NCI-H526 (cell line): ENCODE data around the gene HCN2.
"Not testable (repeated sequence)": the region's sequence is repeated elsewhere in the genome, so short reads cannot be mapped to it uniquely, and the experiment has no call there.

ENCODE experiments used
- DNase-seq, 2 experiments: peaks; one replicate each; lab custom pipeline; 2025; lab: John Stamatoyannopoulos, UW

HCN2 gene

DNA sequence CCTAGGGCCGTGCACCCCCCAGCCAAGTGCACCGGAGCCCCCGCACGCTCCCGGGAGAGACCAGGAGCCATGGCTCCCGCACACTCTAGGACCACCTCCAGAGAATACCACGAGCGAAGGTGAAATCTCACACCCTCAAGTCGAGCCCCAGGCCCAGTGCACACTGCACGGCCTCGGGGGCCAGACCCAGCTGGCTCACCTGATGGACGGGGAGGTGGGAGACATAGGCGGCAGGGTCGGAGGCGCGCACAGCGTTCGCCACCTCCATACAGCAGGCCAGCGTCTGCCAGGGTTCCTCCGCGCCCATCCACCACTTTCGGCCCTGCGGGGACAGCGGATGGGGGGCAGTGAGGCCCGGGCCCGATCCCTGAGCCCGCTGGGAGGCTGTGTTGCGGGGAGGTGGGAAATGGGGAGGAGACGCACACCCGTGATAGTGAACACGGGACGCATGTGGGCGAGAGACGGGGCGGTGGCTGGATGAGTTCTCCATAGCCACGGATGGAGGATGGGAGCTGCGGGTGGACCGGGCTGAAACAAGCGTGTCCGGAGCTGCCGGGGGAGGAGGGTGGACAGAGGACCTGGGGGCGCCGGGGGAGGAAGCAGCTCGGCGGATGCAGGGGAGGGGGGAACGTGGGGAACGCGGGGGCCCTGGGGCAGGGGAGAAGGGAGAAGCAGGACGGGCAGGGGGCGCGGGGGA is 30.6 kb downstream of the HCN2 start:
- DNase-seq: no peak

DNA sequence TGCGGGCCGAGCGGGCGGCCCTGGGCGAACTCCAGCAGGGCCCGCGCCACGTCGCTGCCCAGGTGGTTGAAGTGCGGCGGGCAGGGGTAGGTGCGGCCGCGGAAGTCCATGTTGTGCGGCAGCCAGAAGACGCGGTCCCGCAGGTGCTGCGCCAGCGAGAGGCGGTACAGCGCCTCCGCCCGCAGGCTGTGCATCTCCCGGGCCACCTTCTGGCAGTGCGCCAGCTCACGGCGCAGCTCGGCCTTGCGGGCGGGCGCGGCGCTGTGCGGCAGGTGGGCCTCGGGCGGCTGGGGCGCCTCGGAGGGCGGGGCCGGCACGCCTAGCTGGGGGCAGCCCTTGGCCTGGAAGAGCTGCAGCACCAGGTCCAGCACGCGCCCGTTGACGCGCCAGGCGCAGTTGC is 31.5 kb downstream of the HCN2 start:
- DNase-seq: not testable (repeated sequence)

DNA sequence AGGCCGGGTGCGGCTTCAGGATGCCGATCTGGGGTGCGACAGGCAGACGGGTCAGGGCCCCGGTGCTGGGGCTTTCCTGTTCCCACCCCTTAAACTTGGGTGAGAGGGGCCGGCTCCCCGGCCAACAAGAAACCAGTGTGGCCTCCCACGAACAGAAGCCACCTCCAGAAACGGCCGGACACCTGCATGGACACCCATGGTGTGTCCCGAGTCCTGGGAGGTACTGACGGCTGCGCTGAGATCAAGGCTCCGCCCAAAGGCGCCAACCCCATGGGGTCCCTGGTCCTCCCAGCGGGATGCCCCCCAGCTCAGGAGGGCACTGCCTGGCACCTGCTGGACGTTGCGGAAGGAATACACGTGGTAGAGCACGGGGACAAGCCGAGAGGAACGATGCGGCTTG is 32.1 kb downstream of the HCN2 start:
- no peak for DNase-seq

DNA sequence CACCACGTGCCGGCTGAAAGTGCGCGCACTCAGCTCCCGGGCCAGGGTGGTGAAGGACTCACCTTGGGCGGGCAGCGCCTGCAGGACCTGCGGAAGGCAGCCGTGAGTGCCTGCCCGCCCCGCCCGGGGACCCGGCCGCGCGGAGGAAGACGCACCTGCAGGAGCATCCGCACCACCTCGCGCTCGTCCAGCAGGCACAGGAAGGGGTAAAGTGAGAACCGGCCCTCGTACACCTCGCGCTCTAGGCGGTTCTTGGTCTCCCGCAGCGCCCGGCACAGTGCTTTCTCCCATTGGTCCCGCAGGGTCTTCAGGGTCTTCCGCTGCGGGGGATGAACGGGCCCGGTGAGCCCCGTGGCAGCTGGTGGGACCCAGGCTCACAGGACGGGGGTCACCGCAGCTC is 33.0 kb downstream of the HCN2 start:
- DNase-seq: no peak

DNA sequence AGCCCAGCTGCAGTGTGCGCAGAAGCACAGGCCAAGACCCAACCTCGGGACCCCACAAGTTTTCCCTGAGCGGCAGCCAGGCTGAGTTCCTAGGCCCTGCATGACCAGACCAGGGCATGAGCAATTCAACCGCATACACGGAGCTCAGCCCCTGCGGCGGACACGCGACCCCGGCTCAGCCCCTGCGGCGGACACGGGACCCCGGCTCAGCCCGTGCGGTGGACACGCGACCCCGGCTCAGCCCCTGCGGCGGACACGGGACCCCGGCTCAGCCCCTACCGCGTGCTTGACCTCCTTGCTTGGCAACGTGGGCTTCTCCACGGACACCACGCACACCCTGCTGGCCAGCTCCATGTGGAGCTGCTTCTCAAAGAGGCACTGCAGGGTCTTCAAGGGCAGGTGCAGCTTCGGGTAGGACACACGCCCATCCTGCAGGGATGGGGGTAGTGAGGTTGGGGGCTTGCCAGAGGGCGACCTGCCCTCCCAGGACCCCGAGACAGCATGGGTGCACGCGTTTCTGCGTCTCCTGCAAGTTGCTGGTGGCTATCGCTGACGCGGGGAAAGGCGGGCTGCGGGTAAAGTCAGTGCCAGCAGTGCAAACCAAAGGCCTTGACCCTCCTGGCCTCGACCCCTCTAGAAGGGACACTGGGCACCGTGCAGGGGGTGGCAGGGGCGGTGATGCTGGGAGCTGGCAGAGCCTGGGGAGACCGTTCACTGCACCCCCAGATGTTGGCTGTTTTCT is 33.7 kb downstream of the HCN2 start:
- DNase-seq: no peak

DNA sequence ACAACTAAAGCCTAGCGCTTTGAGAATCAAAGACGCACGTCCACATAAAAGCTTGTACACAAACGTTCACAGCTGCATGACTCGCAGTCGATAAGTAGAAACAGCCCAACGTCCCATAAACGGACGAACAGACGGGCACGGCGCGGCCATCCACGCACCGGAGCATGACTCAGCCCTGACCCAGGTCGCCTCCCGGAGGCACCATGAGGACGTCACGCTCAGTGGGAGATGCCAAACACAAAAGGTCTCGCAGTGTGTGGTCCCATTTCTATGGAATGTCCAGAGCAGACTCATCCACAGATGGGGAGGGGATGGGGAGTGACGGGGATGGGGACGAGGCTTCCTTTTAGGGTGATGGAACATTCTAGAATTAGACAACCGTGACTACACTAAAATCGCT is 34.3 kb downstream of the HCN2 start:
- no peak for DNase-seq

DNA sequence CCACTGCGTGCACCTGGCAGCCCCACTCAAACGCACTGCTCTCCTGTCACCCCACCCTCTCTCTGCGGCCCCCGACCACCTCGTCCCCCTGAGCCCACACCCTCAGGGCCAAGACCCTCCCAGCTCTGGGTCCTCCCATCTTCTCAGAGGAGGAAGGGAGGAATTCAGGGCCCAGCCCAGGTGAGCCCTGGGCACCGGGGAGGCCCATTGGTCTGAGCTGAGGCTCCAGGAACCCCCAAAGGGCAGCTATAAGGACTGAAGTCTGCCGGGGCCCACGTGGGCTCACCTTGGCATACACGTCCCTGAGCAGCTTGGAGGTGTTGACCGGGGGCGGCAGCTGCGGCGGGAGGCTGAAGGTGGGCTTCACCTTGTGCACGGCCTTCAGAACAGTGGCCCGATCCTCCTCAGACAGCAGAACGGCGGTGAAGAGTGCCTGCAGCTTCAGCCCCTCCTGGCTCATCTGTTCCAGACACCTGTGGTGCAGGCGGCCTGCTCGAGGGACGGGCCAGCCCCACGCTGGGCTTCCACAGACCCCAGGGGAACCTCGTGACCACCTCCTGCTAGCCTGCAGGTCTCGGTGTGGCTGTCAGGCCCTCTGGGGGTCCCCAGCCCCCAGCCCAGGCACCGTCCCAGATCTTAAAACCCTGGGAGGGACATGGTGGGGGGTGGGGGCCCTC is 34.9 kb downstream of the HCN2 start:
- no peak for DNase-seq

DNA sequence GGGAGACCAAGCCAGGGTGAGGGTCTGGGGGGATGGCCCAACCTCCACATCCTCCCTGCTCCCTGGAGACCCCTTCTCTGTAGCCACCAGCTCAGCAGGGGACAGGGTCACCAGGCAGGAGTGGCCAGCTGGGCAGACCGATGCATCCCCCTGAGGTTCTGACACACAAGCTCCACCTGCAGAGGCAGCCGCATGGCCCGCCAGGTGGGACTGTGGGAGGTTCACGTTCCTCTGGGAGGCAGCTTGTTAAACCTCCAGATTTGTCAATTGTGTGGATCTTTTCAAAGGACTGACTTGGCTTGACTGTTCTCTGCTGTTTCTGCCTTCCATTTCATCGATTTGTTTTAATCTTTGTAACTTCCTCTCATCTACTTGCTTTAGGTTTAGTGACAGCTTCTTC is 35.6 kb downstream of the HCN2 start:
- DNase-seq: no peak

DNA sequence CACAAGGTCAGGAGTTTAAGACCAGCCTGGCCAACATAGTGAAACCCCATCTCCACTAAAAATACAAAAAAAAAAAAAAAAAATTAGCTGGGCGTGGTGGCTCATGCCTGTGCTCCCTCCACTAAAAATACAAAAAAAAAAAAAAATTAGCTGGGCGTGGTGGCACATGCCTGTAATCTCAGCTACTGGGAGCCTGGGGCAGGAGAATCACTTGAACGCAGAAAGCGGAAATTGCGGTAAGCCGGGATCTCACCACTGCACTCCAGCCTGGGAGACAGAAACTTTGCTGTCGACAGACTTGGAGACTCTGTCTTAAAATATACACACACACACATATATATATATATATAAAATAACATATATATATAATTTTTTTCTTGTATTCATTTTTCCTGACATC is 36.9 kb downstream of the HCN2 start:
- not testable (repeated sequence) for DNase-seq

DNA sequence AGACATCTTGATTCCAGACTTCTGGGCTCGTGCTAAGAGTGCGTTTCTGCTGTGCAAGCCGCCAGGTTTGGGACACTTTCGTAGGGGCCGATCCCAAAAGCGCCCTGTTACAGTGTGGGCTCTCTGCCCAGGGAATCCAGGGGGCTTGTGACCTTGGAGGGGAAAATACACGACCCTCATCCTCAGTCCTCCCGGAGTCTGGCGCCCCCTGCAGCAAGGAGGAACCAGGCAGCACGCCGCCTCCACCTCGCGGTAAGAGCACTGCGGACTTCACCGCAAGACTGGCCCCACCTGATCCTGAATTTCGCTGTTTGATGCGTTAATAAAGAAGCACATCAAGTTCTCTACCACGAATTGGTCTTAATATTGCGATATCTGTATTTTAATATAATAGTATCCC is 38.5 kb downstream of the HCN2 start:
- no peak for DNase-seq

DNA sequence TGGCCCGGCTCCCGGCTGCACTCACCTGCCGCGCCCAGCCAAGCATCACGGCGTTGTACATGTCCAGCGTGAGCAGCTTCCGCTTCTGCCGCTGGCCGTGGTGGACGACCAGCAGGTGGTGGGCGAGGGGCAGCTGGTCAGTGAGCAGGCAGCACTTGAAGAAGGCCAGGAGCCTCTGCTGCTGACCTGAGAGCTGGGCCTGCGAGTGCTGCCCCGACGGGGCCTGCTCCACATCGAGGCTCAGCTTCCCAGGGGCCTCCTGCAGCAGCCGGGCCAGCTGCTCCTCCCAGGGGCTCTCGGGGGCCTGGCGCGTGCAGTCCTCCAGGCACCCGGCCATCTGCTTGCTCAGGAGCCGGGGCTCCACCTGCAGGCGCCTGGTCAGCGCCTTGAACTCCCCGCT is 39.8 kb downstream of the HCN2 start:
- peak in 1 of 2 experiments; percentile 20 for DNase-seq

DNA sequence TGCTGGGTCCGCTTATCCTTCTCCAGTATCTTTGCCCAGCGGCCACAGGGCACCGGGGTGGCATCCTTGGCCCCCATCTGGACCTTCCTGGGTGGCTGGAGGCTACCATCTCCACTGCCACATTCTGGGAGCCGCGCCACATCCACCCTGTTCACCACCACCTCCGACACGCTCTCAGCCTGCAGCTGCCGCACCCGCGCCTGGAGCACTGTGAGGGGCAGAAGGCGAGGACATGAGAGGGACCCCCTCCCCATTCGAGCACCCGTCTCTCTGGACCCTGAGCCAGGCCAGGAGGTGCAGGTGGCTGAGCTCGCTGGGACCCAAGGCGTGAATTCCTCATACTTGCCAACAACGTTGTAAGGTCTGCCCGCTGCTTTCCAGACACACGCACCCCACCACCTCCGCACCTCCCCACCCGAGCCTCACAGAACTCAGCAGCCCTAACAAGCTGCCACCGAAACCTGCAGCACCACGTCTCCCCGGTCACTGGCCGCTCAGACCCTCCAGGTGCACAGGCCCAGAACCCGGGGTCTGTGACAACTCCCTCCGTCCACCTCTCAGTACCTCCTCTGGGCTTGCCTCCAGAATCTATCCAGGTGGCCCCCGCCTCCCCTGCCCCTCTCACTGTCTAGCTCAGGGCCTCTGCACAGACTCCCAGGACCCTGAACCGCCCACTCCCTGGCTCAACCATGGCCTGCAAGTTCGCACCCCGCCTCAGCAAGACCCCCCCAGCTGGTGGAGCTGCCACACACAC is 40.5 kb downstream of the HCN2 start:
- no peak for DNase-seq

DNA sequence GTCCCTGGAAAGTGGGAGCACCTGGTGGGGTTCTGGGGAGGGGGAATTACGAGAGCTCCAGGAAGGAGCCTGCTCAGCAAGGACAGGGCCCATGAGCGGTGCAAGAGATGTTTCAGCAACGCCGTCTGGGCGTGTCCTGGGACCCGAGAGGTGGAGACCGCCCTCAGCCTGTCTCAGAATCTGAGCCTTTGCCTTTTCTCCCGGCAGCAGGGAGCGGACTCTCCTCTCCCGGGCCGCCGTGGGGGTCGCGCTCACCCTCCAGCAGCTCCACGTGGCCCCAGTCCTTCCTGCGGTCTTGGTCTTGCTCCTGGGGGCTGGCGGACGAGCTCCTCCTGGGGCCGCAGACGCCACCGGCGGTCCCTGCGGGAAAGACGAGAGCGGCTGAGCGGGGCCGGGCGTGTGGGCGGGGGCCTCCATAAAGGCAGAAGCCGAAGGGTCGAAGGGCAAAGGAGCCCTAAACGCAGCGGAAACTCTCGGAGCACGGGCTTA is 42.9 kb downstream of the HCN2 start:
- peak in 1 of 2 experiments; percentile 40 for DNase-seq

DNA sequence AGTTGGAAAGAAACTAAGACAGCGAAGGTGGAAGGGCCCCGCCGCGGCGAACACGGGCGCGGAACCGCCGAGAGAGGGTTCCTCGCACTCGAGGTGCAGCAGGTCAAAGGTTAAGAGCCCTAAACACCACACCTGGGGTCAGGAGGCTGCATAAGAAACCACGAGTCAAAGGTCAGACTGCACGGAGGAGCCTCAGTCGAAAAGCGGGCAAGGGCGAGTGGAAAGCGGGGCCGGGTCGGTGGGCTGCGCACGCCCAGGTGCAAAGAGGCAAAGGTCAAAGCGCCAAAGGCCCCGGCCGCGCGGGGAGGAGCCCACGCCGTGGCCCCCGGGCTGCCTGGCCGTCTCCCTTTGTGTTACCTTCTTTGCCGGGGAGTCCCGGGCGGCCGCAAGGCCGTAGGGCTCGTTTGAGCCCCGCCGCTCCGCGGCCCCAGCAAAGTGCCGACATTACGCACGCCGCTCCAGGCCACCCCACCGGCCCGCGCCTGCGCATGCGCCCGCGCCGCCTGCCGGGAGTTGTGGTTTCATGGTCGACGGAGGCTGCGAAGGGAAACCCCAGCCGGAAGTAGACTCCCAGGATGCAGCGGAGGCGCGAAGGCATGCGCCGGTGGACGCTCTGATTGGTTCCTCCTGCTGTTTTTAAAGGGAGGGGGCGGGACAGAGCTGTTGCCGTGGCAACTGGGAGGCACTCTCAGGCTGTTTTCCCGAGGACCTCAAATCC is 43.5 kb downstream of the HCN2 start, which contains the start of gene POLRMT:
Gene POLRMT, minus strand, starts transcription at position 470 of the 718 bp plus-strand sequence. Its CDS starts 25 bp downstream, at position 445.
- DNase-seq: peak; percentile 88 to 97

DNA sequence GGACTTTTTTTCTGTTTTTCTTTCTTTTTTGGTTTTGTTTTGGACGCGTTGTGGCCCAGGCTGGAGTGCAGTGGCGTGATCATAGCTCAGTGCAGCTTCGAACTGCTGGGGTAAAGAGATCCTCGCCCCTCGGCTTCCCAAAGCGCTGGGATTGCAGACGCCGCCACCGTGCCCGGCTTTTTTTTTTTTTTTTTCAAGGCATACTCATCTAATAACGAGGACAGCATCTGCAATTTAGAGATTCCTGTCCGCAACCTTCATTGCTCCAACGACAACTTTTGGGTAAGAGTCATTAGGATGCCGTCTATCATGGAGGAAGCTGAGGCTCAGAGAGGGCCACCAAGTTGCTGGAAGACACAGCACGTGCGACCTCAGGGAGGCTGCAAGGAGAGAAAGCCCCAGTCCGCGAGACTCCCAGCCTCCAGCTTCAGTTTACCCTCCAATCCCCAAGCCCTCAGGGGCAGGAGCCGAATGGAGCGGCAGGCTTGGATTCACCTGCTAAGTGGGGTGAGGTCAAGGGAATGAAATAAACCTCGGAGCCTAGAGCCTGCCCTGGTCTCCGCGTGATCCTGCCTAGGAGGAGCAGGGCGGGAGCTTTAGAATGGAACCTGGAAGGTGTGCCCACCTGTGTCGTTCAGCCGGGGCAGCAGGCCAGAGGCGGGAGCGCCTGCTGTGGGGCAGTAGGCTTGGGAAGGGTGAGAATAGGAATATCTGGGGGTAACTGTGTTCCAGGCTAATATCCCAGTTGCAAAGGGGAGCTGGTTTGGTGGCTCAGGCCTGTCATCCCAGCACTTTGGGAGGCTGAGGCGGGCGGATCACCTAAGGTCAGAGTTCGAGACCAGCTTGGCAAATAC is 44.3 kb downstream of the HCN2 start:
- DNase-seq: no peak

DNA sequence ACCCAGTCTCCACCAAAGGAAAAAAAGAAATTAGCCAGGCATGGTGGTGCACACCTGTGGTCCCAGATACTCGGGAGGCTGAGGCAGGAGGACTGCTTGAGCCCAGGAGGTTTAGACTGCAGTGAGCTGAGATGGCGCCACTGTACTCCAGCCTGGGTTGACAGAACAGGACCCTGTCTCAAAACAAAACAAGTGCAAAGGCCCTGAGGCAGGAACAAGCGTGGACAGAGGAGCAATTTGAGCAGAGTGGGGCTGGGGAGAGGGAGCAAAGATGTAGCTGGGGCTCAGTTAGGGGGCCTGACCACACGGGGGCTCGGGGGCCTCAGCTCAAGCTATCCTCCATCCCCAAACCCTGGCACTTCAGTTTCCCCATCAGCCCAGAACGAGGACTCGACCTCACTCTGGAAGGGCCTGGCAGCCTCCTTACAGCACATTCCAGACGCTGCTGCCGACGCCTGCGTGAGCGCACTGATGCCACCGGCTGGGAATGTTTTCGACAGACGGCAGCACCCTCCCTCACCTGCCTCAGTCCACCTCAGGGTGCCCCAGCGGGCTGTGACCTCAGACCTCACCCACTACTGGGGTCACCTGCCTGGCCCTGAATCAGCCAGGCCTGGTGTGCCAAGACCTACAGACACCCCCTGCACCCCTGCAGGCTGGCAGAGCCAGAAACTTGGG is 45.4 kb downstream of the HCN2 start:
- no peak for DNase-seq

DNA sequence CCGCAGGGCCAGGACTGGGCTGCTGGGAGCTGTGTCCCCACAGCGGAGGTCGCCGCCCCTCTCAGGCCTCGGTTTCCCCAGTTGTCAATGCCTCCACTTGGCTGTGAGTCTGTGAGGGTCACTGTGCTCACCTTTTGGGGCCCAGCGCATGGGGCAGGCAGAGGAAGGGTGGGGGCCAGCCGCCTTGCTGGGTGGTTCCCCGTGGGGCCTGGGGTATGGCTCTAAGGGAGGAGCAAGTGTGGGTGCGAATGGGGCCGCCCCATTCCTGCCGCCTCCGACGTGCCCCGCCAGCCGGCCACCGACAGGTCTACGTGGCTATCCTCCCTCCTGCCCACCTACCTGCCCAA is 49.2 kb downstream of the HCN2 start:
- no peak for DNase-seq

DNA sequence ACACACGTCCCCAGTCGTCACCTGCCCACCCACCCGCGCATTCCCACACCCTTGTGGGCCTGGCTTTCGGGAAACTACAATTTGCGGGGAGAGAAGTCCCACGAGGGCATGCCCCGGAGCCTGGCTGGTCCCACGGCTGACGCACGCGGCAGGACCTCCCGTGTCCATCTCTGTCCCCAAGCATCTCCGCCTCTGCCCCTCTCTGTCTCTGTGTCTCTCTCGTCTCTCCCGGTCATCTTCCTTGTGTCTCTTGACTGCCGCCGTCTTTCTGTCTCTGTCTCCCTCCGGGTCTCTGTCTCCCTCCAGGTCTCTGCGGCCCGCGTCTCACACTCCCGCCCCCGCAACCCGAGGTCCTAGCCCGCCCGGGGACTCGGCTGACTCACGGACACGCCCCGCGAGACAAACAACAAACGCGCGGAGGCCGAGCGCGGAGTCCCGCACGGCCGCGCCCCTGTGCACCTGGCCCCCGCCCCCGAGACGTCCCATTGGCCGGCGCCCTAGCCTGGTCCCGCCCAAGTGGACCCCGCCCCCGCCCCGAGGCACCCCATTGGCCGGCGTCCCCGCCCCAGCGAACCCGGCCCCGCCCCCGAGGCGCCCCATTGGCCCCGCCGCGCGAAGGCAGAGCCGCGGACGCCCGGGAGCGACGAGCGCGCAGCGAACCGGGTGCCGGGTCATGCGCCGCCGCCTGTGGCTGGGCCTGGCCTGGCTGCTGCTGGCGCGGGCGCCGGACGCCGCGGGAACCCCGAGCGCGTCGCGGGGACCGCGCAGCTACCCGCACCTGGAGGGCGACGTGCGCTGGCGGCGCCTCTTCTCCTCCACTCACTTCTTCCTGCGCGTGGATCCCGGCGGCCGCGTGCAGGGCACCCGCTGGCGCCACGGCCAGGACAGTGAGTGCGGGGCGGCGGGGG is 49.8 kb downstream of the HCN2 start, which contains the start of gene FGF22:
Gene FGF22, plus strand, starts transcription at position 627 of the 908 bp plus-strand sequence. Its CDS starts 47 bp downstream, at position 674.
- DNase-seq: peak; percentile 30 to 92

DNA sequence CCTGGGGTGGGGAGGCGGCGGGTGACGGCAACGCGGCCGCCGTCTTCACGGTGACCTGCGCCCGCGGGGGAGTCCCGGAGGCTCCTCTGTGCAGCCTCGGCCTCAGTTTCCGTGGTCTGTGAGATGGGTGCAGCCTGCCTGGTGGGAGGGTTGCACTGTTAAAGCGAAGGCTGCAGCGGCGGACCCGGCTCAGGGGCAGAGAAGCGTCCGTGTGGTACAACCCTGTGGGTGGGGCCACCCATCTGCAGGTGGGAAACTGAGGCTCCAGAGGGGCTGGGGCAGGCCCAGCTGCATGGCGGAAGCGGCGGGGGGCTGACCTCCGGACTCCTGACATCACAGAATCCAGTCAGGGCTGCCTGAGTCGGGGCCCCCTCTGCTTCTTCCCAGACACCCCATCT is 50.5 kb downstream of the HCN2 start:
- no peak for DNase-seq
